ENCODE measurements around the gene SMC3. TPM values are rescaled to one million over a fixed set of nuclear protein-coding genes. Genes with fewer than 3 reads are reported as not detected.
"Not testable (repeated sequence)": the region's sequence is repeated elsewhere in the genome, so short reads cannot be mapped to it uniquely, and the experiment has no call there.

Gene SMC3
- total RNA-seq, 1 donor: 7.0 TPM

DNA sequence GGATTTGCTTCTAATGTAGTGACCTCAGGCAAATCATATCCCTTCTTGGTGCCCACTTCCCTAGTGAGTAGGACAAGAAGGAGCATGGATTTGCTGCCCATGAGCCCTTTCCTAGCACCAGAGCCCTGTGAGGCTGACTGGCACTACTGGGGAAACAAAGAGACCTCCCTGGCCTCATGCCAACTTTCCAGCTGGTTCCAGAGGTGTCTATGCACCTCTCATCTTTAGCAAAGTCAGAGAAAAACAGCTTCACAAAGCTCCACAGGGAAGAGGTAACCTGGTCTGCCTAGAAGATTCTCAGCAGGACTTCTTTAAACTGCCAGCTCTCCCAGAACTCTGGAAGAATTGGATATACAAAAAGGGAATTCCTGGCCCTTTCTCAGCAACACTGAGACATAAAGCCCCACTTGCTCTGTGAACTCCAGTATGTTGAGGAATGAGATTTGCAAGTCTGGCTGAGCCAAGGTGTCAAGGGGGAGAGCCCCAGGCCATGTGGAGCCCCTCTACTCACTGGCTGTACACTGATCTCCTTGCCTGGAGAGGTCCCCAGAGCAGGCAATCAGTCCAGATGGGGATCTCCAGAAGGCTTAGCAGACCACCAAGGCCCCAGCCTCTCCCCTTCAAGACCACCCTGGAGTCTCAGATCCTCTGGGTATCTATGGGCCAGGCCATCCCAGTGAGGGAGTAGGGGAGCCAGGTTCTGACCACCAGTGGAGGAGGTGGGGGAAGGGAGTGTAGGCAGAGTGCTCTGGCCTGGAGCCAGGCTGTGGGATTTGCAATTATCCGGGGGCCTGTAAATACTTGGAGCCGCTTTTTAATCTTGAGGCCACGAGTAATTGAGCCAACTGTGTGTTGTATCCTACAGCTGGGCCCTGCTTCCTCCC is 52.3 kb downstream of the SMC3 start:
- no peak for DNase-seq (ENCODE audit: low read depth in 2 of 3, low spot score in 2 of 3)

DNA sequence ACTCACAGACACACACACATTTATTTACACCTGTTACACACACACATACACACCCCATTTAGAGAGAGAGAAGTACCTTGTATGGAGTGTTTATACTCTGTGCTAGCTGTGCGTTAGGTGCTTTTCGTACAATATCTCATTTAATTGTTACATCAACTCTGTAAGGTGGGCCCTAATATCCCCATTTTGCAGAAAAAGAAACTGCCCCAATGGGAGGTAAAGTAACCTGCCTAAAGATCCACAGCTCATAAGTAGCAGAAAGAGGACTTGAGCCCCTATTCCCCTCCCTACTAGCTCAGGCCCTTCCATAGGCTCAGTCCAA is 52.9 kb downstream of the SMC3 start:
- DNase-seq (ENCODE audit: low read depth in 2 of 3, low spot score in 2 of 3): no peak

DNA sequence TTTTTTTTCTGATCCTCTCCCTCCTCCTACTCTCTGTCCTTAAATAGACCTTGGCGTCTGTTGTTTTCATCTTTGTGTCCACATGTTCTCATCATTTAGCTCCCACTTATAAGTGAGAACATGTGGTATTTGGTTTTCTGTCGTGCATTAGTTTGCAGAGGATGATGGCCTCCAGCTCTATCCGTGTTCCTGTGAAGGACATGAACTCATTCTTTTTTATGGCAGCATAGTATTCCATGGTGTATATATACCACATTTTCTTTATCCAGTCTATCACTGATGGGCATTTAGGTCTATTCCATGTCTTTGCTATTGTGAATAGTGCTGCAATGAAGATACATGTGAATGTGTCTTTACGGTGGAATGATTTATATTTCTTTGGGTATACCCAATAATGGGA is 55.8 kb downstream of the SMC3 start:
- DNase-seq (ENCODE audit: low read depth in 2 of 3, low spot score in 2 of 3): not testable (repeated sequence)

DNA sequence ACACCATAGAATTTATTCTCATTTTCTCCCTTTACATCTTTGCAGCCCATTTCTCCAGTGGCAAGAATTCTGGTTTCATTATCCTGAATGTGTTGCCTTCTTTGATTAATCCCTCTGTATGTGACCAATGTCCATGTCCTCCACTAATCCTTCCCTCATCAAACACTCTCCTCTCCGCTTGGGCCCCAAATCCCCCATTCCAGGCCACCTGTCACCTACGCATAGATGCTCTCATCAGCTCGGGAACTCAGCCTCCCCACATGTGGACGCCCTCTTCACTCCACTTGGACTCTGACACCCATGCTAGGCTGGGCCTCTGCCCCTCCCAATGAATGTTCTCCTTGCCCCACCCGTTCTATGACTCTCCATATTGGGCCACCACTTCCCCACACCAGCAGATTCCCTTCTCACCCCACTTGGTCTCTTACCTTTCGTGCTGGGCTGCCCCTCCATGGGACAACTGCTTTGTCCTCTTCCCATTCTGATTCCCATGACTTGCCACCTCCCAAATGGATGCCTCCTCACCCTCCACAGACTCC is 57.9 kb downstream of the SMC3 start:
- no peak for DNase-seq (ENCODE audit: low read depth in 2 of 3, low spot score in 2 of 3)

DNA sequence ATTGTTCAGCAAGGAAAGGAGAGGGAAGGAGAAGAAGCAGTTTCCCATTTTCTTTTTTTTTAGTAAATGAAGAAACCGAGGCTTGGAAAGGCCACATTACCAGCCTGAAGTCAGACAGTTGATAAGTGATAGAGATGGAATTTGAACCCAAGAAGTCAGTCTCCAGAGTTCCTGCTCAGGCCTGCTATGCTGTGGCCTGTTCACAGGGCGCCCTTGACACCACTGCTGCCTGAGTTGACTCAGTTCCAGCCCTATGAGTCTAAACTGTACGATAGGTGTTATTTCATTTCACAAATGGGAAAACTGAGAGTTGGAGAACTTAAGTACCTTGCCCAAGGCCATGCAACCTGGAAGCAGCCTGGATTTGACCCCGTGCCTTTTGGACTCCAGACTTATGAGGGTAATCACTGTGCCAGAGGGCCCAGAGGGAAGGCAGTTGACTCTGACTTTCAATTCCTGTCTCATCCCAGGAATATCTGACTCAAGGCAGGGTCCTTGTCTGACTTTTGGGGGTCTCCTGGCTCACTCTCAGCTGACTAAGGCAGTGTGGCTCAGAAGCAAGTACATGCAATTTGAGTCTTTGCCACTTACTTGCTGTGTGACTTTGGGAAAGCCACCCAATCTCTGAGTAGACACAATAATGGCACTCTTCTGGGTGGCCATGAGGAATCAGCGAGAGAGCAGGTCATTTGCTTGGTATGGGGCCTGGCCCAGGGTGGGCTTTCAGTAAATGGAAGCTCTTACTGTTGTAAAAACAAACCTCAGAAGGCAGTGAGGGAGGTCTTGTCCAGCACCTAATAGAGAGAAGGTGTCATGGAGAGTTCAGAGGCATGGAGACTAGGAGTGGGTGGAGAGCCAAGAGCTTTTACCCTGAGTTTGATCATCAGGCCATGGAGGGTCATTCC is 58.7 kb downstream of the SMC3 start:
- no peak for DNase-seq (ENCODE audit: low read depth in 2 of 3, low spot score in 2 of 3)

DNA sequence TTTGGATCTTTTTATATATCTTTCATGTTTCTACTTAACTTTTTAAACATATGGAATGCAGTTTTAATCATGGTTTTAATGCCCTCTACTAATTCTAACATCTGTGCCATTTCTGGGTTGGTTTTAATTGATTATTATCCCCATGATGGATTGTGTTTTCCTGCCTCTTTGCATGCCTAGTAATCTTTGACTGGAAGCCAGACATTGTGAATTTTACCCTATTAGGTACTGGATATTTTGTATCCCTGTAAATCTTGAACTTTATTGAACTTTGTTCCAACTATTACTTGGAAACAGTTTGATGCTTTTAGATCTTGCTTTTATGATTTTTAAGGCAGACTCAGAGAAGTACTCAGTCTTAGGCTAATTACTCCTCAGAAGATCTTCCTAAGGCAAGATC is 60.7 kb downstream of the SMC3 start:
- DNase-seq (ENCODE audit: low read depth in 2 of 3, low spot score in 2 of 3): no peak

DNA sequence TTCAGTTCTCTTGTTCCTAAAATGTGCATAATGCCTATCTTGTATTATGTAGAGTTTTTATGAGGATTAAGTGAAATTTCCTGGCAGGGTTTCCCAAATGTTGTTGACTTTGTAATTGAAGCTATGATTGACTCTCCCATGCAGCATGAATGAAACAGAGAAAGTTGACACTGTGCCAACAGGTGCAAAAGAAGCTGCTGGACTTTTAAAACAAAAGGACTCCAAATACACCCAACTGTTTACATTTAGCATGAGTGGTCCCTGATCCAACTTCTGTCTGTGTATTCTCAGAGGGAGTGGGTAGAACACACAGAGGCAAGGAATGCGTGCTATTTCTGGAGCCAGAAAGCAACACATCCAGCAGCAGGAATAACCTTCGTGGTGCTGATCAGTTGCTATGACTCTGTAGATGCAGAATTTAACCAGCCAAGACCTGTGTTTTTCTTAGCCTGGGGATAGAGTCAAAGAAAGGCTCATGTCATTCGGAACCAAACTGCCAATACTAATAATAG is 62.2 kb downstream of the SMC3 start:
- no peak for DNase-seq (ENCODE audit: low read depth in 2 of 3, low spot score in 2 of 3)

DNA sequence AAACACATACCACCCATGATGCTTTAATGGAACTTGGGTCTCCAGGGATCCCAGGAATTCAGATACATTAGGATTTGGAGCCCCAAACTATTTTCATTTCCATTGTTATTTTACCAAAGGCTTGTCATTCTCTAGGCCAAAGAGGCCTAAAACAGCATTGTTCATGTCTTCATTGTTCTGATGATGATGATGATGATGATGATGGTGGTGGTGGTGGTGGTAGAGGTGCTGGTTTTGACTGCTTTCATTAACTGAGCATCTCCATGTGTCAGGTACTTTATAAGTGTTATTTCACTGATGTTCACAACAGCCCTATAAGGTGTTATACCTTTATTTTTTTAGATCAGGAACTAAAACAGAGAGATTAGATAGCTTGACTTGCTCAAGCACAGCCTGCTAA is 64.4 kb downstream of the SMC3 start:
- DNase-seq (ENCODE audit: low read depth in 2 of 3, low spot score in 2 of 3): no peak

DNA sequence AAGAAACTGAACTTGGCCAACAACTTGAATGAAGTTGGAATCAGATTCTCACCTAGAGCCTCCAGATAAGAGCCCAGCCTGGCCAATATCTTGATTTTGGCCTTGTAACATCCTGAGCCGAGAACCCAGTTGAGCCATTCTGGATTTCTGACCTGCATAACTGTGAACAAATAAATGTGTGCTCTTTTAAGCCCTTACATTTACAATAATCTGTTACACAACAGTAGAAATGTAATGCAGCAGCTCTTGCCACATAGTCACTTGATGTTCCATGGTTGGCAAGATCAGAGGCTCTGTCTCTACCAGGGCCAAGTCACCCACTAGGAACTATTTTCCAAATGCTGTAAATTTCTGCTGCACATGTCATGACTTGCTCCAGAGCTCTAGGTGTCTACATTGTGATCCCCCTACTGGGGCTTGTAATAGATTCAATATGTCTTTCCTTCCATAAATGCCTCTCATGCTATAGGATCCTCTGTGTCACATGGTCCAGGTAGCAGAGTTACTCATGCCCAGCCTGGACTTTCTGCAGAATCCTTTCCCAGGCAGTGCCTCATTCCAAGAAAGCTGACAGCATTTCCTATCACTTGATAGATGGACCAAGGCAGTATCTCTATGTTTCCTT is 65.2 kb downstream of the SMC3 start:
- DNase-seq (ENCODE audit: low read depth in 2 of 3, low spot score in 2 of 3): no peak

DNA sequence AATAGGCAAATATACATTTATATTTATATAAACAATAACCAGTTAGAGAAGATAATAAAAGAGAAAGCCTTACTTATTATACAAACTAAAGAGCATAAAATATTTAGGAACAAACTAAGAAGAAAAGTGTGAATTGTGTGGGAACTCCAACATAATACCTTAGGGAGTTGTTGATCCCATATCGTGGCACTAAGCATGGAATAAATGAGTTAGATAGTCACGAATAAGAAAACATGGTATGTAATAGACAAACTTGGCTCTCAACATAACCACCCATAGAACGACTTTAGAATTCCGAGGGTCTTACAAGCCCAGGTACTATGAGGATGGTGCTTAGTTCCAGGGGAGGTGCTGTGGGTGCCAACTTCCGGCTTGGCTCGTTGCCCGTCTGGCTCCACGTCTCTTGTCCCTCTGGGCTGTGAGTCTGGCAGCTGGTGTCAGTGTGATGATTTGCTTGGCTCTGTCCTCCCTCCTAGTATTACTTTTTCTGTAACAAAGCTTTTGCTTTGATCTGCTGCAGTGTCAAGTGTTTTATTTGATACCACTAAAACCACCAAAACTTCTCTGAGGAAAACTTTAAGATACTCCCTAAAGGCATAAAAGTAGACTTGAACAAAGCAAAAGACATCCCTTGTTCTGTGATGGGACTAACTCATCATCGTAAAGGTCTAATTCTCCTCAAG is 67.2 kb downstream of the SMC3 start:
- DNase-seq (ENCODE audit: low read depth in 2 of 3, low spot score in 2 of 3): no peak

DNA sequence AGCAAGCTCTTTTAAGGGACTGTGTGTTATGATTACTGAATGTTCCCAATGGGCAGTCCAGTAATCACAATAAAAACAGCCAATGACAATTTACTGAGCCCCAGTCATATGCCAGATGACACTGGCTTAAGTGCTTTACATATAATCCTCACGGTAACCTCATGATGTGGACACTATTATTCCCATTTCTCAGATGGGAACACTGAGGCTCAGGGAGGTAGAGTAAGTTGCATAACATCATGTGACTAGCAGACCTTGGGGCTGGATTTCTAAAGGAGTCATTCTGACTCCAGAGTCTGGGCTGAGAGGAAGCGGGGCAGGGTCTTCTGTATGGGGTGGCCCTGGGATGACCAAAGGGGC is 69.1 kb downstream of the SMC3 start:
- DNase-seq (ENCODE audit: low read depth in 2 of 3, low spot score in 2 of 3): no peak

DNA sequence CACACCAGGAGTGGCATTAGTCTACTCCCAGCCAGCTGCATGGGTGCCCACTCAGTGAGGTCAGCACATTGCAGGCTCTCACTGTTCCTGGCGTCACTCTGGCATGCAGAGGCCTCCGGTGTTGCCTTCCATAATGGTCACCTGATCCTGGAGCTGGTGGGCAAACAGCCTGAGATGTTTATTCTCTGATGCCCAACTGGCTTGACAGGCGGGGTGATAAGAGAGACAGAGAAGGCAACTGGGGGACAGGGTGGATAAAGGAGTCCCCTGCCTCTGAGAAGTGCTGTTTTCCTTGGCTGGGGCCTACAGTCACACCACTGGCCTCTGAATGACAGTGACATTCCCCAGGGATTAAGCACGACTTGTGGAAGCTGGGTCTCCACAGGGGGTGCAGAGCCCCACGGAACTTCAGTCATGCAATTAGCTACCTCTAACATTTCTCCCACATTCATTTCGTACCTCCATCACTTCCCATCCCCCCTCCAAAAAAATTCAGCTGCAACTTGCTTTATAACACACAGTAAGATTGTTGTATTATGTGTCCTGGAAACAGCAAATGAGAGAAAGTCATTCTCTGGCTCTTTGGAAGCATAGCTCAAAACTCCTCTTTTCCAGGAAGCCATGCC is 69.5 kb downstream of the SMC3 start:
- DNase-seq (ENCODE audit: low read depth in 2 of 3, low spot score in 2 of 3): no peak

DNA sequence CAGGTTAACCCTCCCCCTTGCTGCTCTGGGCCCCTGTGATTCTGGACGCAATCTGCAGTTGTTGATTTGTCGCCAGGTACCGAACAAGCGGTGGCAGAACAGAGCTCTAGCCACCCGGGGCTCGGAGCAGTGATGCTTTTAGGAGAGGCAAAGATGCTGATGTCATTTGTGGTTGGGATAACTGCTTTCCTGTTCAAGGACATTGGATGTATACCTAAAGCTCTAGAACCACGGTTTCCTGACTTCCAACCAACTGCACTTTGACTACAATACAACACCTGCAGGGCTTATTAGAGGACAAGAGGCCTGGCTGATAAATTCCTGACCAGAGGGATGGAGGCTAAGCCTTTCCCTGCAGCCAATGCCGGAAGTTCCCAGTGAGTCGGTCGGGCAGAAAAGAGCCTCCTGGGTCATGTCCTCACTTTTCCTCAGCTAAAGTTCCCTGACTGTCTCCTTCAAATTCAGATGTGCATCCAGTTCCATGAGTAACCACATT is 70.1 kb downstream of the SMC3 start:
- DNase-seq (ENCODE audit: low read depth in 2 of 3, low spot score in 2 of 3): no peak

DNA sequence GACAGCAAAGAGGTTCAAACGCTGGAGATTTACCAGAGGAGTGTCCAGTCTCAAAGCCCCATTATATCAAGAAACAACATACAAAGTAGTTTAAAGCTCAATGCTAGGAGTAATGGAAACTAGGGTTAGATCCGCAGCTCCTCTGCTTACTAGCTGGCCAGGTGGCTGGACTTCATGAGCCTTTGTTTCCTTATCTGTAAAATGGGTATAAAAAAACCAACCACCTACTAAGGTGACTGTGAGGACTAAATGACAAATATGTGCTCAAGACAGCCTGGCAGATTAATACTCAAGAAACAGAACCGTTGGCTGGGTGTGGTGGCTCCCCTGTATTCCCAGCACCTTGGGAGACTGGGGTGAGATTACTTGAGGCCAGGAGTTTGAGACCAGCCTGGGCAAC is 70.8 kb downstream of the SMC3 start:
- DNase-seq (ENCODE audit: low read depth in 2 of 3, low spot score in 2 of 3): no peak

DNA sequence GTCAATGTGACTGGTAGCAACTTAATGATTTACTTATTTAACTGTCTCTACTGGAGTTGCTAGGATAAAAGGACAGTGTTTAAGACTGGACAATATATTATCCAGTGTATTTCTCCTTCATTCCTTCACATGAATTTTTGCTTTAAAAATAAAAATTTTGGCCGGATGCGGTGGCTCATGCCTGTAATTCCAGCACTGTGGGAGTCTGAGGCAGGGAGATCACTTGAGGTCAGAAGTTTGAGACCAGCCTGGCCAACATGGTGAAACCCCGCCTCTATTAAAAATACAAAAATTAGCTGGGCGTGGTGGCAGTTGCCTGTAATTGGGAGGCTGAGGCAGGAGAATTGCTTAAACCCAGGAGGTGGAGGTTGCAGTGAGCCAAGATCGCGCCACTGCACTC is 71.6 kb downstream of the SMC3 start:
- DNase-seq (ENCODE audit: low read depth in 2 of 3, low spot score in 2 of 3): not testable (repeated sequence)

DNA sequence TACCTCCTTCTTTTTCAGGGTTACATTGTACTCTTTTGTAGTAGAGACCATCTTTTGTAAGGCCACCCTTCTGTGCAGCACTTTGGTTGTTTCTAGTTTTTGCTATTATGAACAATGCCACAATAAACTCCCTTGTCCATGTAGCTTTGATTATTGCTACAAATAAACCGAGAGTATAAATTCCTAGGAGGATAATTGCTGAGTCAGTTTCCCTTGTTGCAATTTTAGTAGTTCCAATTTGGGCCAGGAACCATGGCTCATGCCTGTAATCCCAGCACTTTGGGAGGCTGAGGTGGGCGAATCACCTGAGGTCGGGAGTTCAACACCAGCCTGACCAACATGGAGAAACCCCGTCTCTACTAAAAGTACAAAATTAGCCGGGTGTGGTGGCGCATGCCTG is 72.4 kb downstream of the SMC3 start:
- DNase-seq (ENCODE audit: low read depth in 2 of 3, low spot score in 2 of 3): not testable (repeated sequence)

DNA sequence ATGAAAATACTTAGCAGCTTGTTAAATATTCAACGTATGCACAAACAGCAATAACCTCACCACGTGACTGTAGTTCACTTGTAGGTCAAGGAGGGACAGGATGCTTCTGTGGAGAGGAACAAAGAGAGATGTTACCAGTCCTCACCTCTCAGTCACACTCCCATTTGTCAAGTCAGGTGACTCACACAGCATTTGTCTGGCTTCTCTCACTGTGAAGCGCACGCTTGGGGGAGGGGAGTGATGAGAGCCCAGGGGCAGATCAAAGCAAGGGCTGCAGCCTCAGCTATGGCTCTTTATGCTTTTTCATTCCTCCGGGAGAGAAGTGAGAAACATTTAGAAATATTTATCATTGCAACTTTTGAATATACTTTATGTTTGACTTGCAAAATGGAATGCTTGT is 73.8 kb downstream of the SMC3 start:
- DNase-seq (ENCODE audit: low read depth in 2 of 3, low spot score in 2 of 3): peak in 1 of 3 donors; percentile 13

DNA sequence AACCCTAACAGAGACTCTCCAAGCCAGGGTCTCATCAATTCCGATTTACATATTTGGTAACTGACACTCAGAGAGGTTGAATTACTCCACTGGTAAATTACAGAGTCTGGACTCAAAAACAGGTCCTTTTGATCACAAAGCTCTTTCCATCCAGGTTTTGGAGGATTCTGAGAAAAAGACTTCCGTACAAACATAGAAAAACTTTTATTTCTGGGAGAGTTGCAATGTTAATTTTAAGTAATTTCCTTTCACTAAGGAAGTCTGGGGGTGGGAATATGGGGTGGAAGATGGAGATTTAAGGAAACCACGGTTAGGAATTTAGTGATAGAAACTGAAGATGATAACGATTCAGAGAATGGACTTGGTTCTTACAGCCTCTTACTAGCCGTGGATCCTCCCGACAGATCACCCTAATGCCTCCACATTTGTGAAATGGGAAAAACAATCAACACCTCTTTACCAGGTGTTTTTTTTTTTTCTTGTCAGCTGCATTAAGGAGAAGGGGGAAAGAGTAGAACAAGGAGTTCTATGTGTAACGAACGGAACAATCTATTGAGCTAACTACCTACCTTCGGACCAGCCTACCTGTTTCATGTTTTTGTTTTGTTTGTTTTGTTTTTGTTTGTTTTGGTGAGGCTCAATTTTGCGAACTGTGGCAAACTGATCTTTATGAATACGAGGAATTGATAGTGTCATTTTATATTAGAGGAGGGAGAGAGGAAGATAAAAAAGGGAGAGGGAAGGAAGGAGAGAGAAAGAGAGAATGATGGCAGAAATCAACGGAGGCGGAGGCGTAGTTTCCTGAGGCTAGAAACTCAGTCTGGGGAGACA is 74.9 kb downstream of the SMC3 start:
- peak in 1 of 3 donors; percentile 13 for DNase-seq (ENCODE audit: low read depth in 2 of 3, low spot score in 2 of 3)
